Spleen (tissue), 7 donors: ENCODE measurements around the gene LPCAT1.

Experiments used
- POLR2AphosphoS5 ChIP-seq, 3 donors: sonication (generic); formaldehyde crosslinking; IDR thresholded peaks; one replicate each; pipeline ENCODE4 v1.5.1; 2017; ENCODE audit warnings: antibody characterized with exemption in 3 of 3
- TF ChIP-seq, protein P1 (sequence below), 11 experiments: fragments of 200-600 bp in 7 of 11; fragments of 450-650 bp in 4 of 11; sonication (generic) in 4 of 11; IDR thresholded peaks in 8 of 11; conservative IDR thresholded peaks in 3 of 11; 1 replicate in 7 of 11; 2 replicates in 4 of 11; pipeline versions ENCODE4 v1.4.0 to v1.8.0; 2016 to 2021; ENCODE audit warnings: antibody characterized with exemption in 11 of 11, inconsistent platforms in 4 of 11, mild to moderate bottlenecking in 1 of 11
- donor health status: DM: no; HTN: no; CAD: no; lungs with moderate emphysema.
- donor health status: DM: no; HTN: no; CAD: no.
- donor health status: DM: no; HTN: no; CAD: no.

DNA sequence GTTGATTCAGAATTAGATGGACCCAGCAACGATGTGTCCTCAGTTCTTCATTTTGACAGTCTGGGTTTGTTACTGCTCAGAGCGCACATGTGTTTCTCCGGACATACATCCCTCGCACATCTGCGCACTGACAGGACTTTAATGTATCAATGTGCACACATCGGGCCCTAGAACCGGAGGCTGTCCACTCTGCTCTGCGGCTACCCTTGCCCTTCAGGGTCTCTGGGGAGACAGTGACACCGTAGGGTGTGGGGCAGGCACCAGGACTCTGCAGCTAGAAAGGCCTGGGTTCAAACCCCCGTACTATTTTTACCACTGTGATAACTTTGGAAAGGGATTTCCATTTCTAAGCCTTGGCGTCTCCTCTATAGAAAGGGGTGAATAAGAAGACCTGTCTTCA, 23.5 kb upstream of the LPCAT1 start:
- TF ChIP-seq, protein P1, sequence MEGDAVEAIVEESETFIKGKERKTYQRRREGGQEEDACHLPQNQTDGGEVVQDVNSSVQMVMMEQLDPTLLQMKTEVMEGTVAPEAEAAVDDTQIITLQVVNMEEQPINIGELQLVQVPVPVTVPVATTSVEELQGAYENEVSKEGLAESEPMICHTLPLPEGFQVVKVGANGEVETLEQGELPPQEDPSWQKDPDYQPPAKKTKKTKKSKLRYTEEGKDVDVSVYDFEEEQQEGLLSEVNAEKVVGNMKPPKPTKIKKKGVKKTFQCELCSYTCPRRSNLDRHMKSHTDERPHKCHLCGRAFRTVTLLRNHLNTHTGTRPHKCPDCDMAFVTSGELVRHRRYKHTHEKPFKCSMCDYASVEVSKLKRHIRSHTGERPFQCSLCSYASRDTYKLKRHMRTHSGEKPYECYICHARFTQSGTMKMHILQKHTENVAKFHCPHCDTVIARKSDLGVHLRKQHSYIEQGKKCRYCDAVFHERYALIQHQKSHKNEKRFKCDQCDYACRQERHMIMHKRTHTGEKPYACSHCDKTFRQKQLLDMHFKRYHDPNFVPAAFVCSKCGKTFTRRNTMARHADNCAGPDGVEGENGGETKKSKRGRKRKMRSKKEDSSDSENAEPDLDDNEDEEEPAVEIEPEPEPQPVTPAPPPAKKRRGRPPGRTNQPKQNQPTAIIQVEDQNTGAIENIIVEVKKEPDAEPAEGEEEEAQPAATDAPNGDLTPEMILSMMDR (IDR thresholded peaks at IDR 0.05 in 8 of 11, conservative IDR thresholded peaks at IDR 0.05 in 3 of 11) = no peak
- TF ChIP-seq POLR2AphosphoS5 (IDR thresholded peaks at IDR 0.05) = no peak
